Activated naive CD8-positive, alpha-beta T cell (primary cell): Measurements from ENCODE around the gene PTTG1IP.
A peak's percentile ranks its signal among the peaks of the same experiment; 100 is the strongest.

ENCODE experiments used
- H3K27ac Mint-ChIP-seq: one replicate; pipeline ENCODE4 v1.8.0; 2021; ENCODE audit warnings: mixed read lengths
- H3K27me3 Mint-ChIP-seq: one replicate; pipeline ENCODE4 v1.8.0; 2021; ENCODE audit warnings: mixed read lengths
- H3K36me3 Mint-ChIP-seq: one replicate; pipeline ENCODE4 v1.8.0; 2021; ENCODE audit warnings: mixed read lengths
- H3K4me1 Mint-ChIP-seq: one replicate; pipeline ENCODE4 v1.8.0; 2021; ENCODE audit warnings: low read depth, mixed read lengths
- H3K4me3 Mint-ChIP-seq: one replicate; pipeline ENCODE4 v1.8.0; 2021; ENCODE audit warnings: mild to moderate bottlenecking, mixed read lengths
- H3K9me3 Mint-ChIP-seq: one replicate; pipeline ENCODE4 v1.8.0; 2021; ENCODE audit warnings: low read depth, mixed read lengths

Gene PTTG1IP

DNA sequence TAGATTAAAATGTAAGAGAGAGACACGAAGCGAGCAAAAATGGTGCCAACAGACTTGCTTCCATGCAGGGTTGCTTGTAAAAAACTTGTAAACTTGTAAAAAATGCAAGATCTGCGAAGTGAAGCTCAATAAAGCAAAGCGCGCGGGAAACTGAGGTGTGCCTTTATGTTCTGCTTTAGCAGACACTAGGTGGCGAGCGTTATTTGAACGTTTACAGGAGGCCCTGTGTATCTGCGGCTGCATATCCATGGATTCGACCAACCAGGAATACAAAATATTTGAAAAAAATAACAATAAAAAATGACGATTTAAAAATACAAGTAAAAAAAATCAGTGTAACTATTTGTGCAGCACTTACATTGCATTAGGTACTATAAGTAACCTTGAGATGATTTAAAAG is 73.4 kb downstream of the PTTG1IP start:
- Mint-ChIP-seq H3K4me3 (peak overlapping the region; percentile 100), H3K27ac (peak overlapping the region; percentile 68), H3K9me3 (no peaks in the 10 kb centered on the region), H3K27me3 (no peaks in the 10 kb centered on the region), H3K4me1 (peaks cover 64% of the 10 kb centered on the region), H3K36me3 (peaks cover 19% of the 10 kb centered on the region)

DNA sequence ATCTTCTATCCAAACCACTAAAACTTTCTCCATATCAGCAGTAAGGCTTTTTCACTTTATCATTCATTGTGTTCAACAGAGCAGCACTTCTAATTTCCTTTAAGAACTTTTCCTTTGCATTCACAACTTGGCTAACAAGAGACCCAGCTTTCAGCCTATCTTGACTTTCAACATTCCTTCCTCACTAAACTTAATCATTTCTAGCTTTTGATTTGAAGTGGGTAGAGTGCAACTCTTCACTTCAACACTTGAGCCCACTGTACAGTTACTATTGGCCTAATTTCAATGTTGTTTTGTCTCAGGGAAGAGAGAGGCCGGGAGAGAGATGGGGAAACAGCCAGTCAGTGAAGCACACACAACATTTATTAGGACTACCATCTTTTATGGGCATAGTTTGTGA is 73.8 kb downstream of the PTTG1IP start:
- Mint-ChIP-seq H3K27ac (peak overlapping the region; percentile 68), H3K4me3 (peak overlapping the region; percentile 100), H3K27me3 (no peaks in the 10 kb centered on the region), H3K36me3 (peaks cover 19% of the 10 kb centered on the region), H3K4me1 (peaks cover 64% of the 10 kb centered on the region), H3K9me3 (no peaks in the 10 kb centered on the region)
